ENCODE results near the gene FBXW8.

- no peak for TF ChIP-seq CTCF (conservative IDR thresholded peaks at IDR 0.05 in 1 of 2, IDR thresholded peaks at IDR 0.05 in 1 of 2; ENCODE audit: extremely low read depth in 1 of 2, insufficient read depth in 1 of 2, low read depth in 1 of 2, low read length in 2 of 2)
- TF ChIP-seq EZH2 (IDR thresholded peaks at IDR 0.05; ENCODE audit: borderline replicate concordance, low read length) = no peak
Measured at GRCh38 chr12:117060246-117060928, 149.6 kb downstream of the FBXW8 start.

All from mammary epithelial cell (primary cell).